Hepatocyte (in vitro differentiated cells): ENCODE data around the gene KLHL1.

Source experiments
- CTCF ChIP-seq: fragments of 200-600 bp; sonication (generic); IDR thresholded peaks from 2 replicates; pipeline ENCODE4 v1.5.1; 2016; ENCODE audit warnings: antibody characterized with exemption, mild to moderate bottlenecking; ENCODE audit not compliant: poor library complexity
- EZH2 ChIP-seq: fragments of 200-600 bp; sonication (generic); IDR thresholded peaks from 2 replicates; pipeline ENCODE4 v1.6.1; 2016; ENCODE audit warnings: antibody characterized with exemption, mild to moderate bottlenecking, borderline replicate concordance
- EZH2phosphoT487 ChIP-seq: fragments of 200-600 bp; sonication (generic); IDR thresholded peaks from one replicate; pipeline ENCODE4 v1.6.1; 2018; ENCODE audit warnings: antibody characterized with exemption, mild to moderate bottlenecking, low read depth, moderate library complexity; ENCODE audit not compliant: unreplicated experiment, severe bottlenecking

- TF ChIP-seq EZH2 (no peak), CTCF (no peak), EZH2phosphoT487 (no peak)
Observed at GRCh38 chr13:69910800-69911199, 197.5 kb downstream of the KLHL1 start.
